HG03280 (cell line): ENCODE data around the gene SMYD1.

Experiments used
- ATAC-seq: cut with Tn5 transposase; IDR thresholded peaks from one replicate; pipeline ENCODE4 v1.9.1; 2021; ENCODE audit warnings: mild to moderate bottlenecking, moderate library complexity; ENCODE audit not compliant: unreplicated experiment

SMYD1 gene

GRCh38 chr2:88139203-88139702, 71.6 kb downstream of the SMYD1 start:
- ATAC-seq: no peak

- ATAC-seq: no peak
Observed at GRCh38 chr2:88139804-88140203, 72.2 kb downstream of the SMYD1 start.

GRCh38 chr2:88141952-88142351, 74.3 kb downstream of the SMYD1 start:
- ATAC-seq: no peak

GRCh38 chr2:88144271-88144670, 76.6 kb downstream of the SMYD1 start:
- no peak for ATAC-seq

- ATAC-seq: no peak
Observed at GRCh38 chr2:88144914-88145497, 77.4 kb downstream of the SMYD1 start.

- no peak for ATAC-seq
Observed at GRCh38 chr2:88146590-88146989, 79.0 kb downstream of the SMYD1 start.

- ATAC-seq: no peak
Observed at GRCh38 chr2:88147145-88147544, 79.5 kb downstream of the SMYD1 start.

- no peak for ATAC-seq
Observed at GRCh38 chr2:88148929-88149438, 81.4 kb downstream of the SMYD1 start.

GRCh38 chr2:88159481-88159880, 91.9 kb downstream of the SMYD1 start:
- ATAC-seq: no peak

- ATAC-seq: no peak
Observed at GRCh38 chr2:88159955-88160415, 92.4 kb downstream of the SMYD1 start.

GRCh38 chr2:88160517-88160916, 92.9 kb downstream of the SMYD1 start:
- no peak for ATAC-seq

- ATAC-seq: no peak
Observed at GRCh38 chr2:88161446-88162244, 94.0 kb downstream of the SMYD1 start.
